GM18505 (cell line): ENCODE measurements around the gene FHIT.

Experiments
- ATAC-seq: cut with Tn5 transposase; IDR thresholded peaks from one replicate; pipeline ENCODE4 v1.9.1; 2021; ENCODE audit not compliant: unreplicated experiment
- POLR2A ChIP-seq: IDR thresholded peaks from 4 replicates; pipeline ENCODE4 v1.6.1; 2011; ENCODE audit warnings: borderline replicate concordance; ENCODE audit not compliant: insufficient read depth, insufficient read length; ENCODE audit errors: extremely low read depth

Gene FHIT

GRCh38 chr3:61177450-61177849 lies 73.8 kb downstream of the FHIT start:
- TF ChIP-seq POLR2A: no peak
- no peak for ATAC-seq

- TF ChIP-seq POLR2A: no peak
- no peak for ATAC-seq
These were observed 77.6 kb downstream of the FHIT start for GRCh38 chr3:61173676-61174075.

GRCh38 chr3:61172684-61173083 lies 78.6 kb downstream of the FHIT start:
- no peak for ATAC-seq
- TF ChIP-seq POLR2A: no peak

GRCh38 chr3:61172203-61172602 lies 79.0 kb downstream of the FHIT start:
- no peak for TF ChIP-seq POLR2A
- ATAC-seq: no peak

GRCh38 chr3:61169621-61170251 lies 81.5 kb downstream of the FHIT start:
- no peak for ATAC-seq
- TF ChIP-seq POLR2A: no peak

- TF ChIP-seq POLR2A: no peak
- ATAC-seq: no peak
These were observed 83.0 kb downstream of the FHIT start for GRCh38 chr3:61168286-61168685.

GRCh38 chr3:61162965-61163364 lies 88.3 kb downstream of the FHIT start:
- TF ChIP-seq POLR2A: no peak
- ATAC-seq: no peak

GRCh38 chr3:61158667-61159066 lies 92.6 kb downstream of the FHIT start:
- no peak for TF ChIP-seq POLR2A
- no peak for ATAC-seq

- no peak for TF ChIP-seq POLR2A
- no peak for ATAC-seq
These were observed 93.0 kb downstream of the FHIT start for GRCh38 chr3:61158216-61158615.

- no peak for TF ChIP-seq POLR2A
- ATAC-seq: peak; percentile 73
These were observed 93.8 kb downstream of the FHIT start for GRCh38 chr3:61157414-61157813.

GRCh38 chr3:61155701-61156292 lies 95.5 kb downstream of the FHIT start:
- TF ChIP-seq POLR2A: no peak
- no peak for ATAC-seq

GRCh38 chr3:61154457-61155198 lies 96.6 kb downstream of the FHIT start:
- ATAC-seq: no peak

GRCh38 chr3:61152071-61152470 lies 99.2 kb downstream of the FHIT start:
- no peak for ATAC-seq
- TF ChIP-seq POLR2A: no peak

More at GRCh38 chr3:61154457-61155198, 96.6 kb downstream of the FHIT start:
- TF ChIP-seq POLR2A: no peak

GRCh38 chr3:61149236-61149635 lies 102.0 kb downstream of the FHIT start:
- no peak for ATAC-seq
- TF ChIP-seq POLR2A: no peak
